SIG-M5 treated with dmso at 0.1 percent for 504 hours (cell line): ENCODE results near the gene PRKCSH.
"Not testable (repeated sequence)": the region's sequence is repeated elsewhere in the genome, so short reads cannot be mapped to it uniquely, and the experiment has no call there.

Experiments
- DNase-seq: peaks from one replicate; lab custom pipeline; 2025; ENCODE audit not compliant: unreplicated experiment; lab: John Stamatoyannopoulos, UW

Gene PRKCSH

GRCh38 chr19:11418549-11419506 lies 16.6 kb upstream of the PRKCSH start, which contains the start of gene RGL3:
RGL3 (minus strand) TSS chr19:11419314; CDS start chr19:11419278, 36 bp downstream.
- DNase-seq, result no peak

- no peak for DNase-seq
Observed at GRCh38 chr19:11420429-11421370, 14.7 kb upstream of the PRKCSH start.

GRCh38 chr19:11421371-11422098 lies 13.9 kb upstream of the PRKCSH start:
- no peak for DNase-seq

GRCh38 chr19:11422163-11423065 lies 13.0 kb upstream of the PRKCSH start:
- no peak for DNase-seq

- DNase-seq, result no peak
Observed at GRCh38 chr19:11423164-11423790, 12.2 kb upstream of the PRKCSH start.

GRCh38 chr19:11423791-11424181 lies 11.6 kb upstream of the PRKCSH start:
- no peak for DNase-seq

- no peak for DNase-seq
Observed at GRCh38 chr19:11425719-11426457, 9.5 kb upstream of the PRKCSH start.

- DNase-seq, result no peak
Observed at GRCh38 chr19:11426656-11427055, 8.8 kb upstream of the PRKCSH start.

GRCh38 chr19:11433526-11433925 lies 1.9 kb upstream of the PRKCSH start:
- DNase-seq, result not testable (repeated sequence)

GRCh38 chr19:11434703-11435056 lies 755 bp upstream of the PRKCSH start:
- no peak for DNase-seq

GRCh38 chr19:11435833-11436313 lies 438 bp downstream of the PRKCSH start:
- no peak for DNase-seq

- DNase-seq, result no peak
Observed at GRCh38 chr19:11437955-11438354, 2.5 kb downstream of the PRKCSH start.

GRCh38 chr19:11444059-11444458 lies 8.6 kb downstream of the PRKCSH start:
- DNase-seq, result no peak

- no peak for DNase-seq
Observed at GRCh38 chr19:11445141-11445540, 9.7 kb downstream of the PRKCSH start.

- DNase-seq, result no peak
Observed at GRCh38 chr19:11446271-11446651, 10.8 kb downstream of the PRKCSH start.

GRCh38 chr19:11446652-11447301 lies 11.3 kb downstream of the PRKCSH start:
- DNase-seq, result no peak

GRCh38 chr19:11447347-11448262 lies 12.2 kb downstream of the PRKCSH start:
- DNase-seq, result no peak
